GM12801 (cell line): ENCODE data around the gene WDFY4.

Source experiments
- TF ChIP-seq, protein P1 (sequence below): IDR thresholded peaks from one replicate; pipeline ENCODE4 v1.5.1; 2011; ENCODE audit warnings: control low read depth; ENCODE audit not compliant: insufficient read length; ENCODE audit errors: extremely low read depth

WDFY4 gene

GRCh38 chr10:48639632-48640031, 45.0 kb upstream of the WDFY4 start:
- TF ChIP-seq, protein P1, sequence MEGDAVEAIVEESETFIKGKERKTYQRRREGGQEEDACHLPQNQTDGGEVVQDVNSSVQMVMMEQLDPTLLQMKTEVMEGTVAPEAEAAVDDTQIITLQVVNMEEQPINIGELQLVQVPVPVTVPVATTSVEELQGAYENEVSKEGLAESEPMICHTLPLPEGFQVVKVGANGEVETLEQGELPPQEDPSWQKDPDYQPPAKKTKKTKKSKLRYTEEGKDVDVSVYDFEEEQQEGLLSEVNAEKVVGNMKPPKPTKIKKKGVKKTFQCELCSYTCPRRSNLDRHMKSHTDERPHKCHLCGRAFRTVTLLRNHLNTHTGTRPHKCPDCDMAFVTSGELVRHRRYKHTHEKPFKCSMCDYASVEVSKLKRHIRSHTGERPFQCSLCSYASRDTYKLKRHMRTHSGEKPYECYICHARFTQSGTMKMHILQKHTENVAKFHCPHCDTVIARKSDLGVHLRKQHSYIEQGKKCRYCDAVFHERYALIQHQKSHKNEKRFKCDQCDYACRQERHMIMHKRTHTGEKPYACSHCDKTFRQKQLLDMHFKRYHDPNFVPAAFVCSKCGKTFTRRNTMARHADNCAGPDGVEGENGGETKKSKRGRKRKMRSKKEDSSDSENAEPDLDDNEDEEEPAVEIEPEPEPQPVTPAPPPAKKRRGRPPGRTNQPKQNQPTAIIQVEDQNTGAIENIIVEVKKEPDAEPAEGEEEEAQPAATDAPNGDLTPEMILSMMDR: no peak

DNA sequence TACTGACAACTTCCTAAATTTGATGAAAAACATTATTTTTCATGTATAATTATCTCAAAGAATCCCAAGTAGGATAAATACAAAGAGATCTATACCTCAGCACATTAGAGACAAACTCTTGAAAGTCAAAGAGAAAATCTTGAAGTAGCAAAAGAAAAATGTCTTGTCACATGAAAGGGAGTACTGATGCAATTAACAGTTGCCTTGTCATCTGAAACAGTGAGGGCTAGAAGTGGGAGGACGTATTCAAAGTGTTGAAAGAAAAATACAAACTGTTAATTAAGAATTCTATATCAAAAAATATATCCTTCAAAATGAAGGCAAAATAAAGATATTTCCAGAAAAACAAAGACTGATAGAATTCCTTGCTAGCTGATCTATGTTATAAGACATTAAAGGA, 44.3 kb upstream of the WDFY4 start:
- TF ChIP-seq, protein P1: no peak

- TF ChIP-seq, protein P1: no peak
These were observed 39.1 kb upstream of the WDFY4 start for GRCh38 chr10:48645600-48645999.

DNA sequence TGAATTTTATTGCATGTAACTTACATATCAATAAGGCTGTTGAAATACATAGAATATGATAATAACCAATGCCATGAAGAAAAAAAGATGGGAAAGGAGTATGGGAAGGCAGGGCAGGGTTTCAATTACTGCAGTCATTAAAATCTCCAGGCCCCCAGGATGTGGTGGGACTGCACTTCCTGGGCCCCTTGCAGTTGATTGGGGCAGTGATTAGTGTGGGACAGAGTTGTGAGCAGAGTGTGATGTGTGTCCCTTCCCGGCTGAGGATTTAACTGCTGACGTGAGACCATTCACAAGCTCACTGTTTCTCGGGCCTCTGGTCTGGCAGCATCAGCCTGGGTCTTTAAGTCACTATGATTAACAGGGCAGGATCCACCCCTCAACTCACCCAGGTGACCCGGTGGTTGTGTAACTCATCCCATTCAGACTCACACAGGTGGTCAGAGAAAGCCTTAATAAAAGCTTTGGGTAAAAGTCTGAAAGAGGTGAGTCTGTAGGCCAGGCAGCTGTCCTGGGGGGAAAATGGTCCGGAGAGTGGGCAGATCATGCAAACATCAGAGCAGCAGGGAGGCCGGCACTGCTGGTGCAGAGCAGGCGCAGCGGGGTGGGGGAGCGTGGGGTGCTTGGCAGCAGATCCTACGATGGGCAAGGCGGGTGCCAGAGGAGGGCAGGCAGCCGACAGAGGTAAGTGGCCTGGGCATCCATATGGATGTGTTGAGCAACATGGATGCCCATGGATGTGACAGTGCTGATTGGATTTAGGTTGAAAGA, 36.3 kb upstream of the WDFY4 start:
- TF ChIP-seq, protein P1: no peak

GRCh38 chr10:48649349-48649944, 35.2 kb upstream of the WDFY4 start:
- TF ChIP-seq, protein P1: no peak

GRCh38 chr10:48651293-48651692, 33.4 kb upstream of the WDFY4 start:
- TF ChIP-seq, protein P1: no peak

DNA sequence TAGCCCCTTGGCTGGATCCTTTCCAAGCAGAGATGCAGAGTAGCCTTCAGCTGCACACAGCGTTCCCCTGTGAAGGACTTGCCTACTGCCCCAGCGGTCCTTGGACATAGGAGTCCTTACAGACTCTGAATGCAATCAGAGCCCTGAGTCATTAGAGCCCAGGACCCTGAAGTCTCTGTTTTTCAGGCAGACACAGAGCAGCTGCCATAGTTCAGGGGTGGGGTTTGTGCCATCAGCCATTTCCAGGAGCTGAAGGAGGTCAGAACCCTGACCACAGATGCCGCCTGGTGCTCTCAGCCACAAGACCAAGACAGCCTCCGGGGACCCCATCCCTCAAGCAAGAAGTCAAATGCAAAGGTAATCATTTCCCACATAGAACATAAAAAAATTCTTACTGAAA, 32.8 kb upstream of the WDFY4 start:
- TF ChIP-seq, protein P1: no peak
